Uterus (tissue), 4 donors: ENCODE results near the gene SART3. TPM values are rescaled to one million over a fixed set of nuclear protein-coding genes. Genes with fewer than 3 reads are reported as not detected.

Experiments
- DNase-seq, 2 donors: peaks; one replicate each; pipeline ENCODE4 v3.0.0-alpha.2; 2019 to 2020
- H3K27ac ChIP-seq, 2 donors: fragments of 200-600 bp; sonication (generic); 1 replicate in 1 of 2; 2 replicates in 1 of 2; pipeline ENCODE4 v1.5.1; 2016 to 2018
- H3K27me3 ChIP-seq, 2 donors: fragments of 200-600 bp; sonication (generic); one replicate each; pipeline ENCODE4 v1.5.1; 2018 to 2019; ENCODE audit warnings: control low read depth in 1 of 2
- H3K36me3 ChIP-seq, 2 donors: fragments of 200-600 bp; sonication (generic); one replicate each; pipeline ENCODE4 v1.5.1; 2019; ENCODE audit warnings: control low read depth in 1 of 2
- H3K4me1 ChIP-seq, 2 donors: fragments of 200-600 bp; sonication (generic); one replicate each; pipeline ENCODE4 v1.5.1; 2018 to 2019; ENCODE audit warnings: control low read depth in 1 of 2
- H3K4me3 ChIP-seq, 2 donors: fragments of 200-600 bp; sonication (generic); 1 replicate in 1 of 2; 2 replicates in 1 of 2; pipeline ENCODE4 v1.5.1; 2018 to 2019; ENCODE audit warnings: mild to moderate bottlenecking in 1 of 2
- H3K9me3 ChIP-seq, 2 donors: fragments of 200-600 bp; sonication (generic); one replicate each; pipeline ENCODE4 v1.5.1; 2019; ENCODE audit warnings: control low read depth in 1 of 2
- POLR2A ChIP-seq, 2 donors: fragments of 450-650 bp; IDR thresholded peaks; one replicate each; pipeline ENCODE4 v1.6.1; 2016; ENCODE audit warnings: antibody characterized with exemption in 2 of 2, mild to moderate bottlenecking in 1 of 2, moderate library complexity in 1 of 2
- intact Hi-C: fragments of 100-400 bp; cut with DNase I; formaldehyde crosslinking; loops from one replicate; pipeline ENCODE4 v1.15.1; 2023; ENCODE audit warnings: low total_unique reads
- total RNA-seq, 4 donors: library from RNA; depleted of rRNA in 3 of 4; stranded (reverse); fragments of >200 nt in 3 of 4; gene quantifications; one replicate each; pipeline versions ENCODE4 v1.1.0 to v1.2.4, GENCODE V29; 2014 to 2023
- TF ChIP-seq, protein P1 (sequence below), 4 experiments: fragments of 200-600 bp in 2 of 4; fragments of 450-650 bp in 2 of 4; sonication (generic) in 2 of 4; IDR thresholded peaks; one replicate each; pipeline ENCODE4 v1.5.1; 2016 to 2019; ENCODE audit warnings: antibody characterized with exemption in 4 of 4, mild to moderate bottlenecking in 2 of 4, moderate library complexity in 1 of 4
- donor health status: DM: yes; HTN: yes; CAD: no.

SART3 gene
- total RNA-seq, 4 donors from 2014 or later, result 16.2 to 86.1 (median 55.7) TPM

DNA sequence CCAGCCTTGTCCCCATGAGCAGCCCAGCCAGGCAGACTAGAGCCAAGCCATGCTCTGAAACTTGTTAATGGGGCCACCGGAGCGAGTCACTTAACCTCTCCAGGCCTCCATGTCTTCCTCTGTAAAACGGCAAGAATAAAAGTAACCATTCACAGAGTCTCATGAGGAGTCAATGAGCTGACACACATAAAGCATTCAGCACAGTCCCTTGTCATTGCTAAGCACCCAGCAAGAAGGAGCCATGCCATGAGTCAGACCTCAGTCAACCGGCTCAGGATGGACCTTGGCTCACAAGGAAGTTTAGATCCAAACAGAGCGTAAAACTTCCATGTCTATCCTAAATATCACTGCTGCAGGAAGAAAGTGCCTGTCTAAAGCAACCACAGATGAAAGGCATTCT lies 35.3 kb downstream of the SART3 start:
- Histone ChIP-seq H3K4me1 (no peaks in the 10 kb centered on the region), H3K36me3 (no peaks in the 10 kb centered on the region)

DNA sequence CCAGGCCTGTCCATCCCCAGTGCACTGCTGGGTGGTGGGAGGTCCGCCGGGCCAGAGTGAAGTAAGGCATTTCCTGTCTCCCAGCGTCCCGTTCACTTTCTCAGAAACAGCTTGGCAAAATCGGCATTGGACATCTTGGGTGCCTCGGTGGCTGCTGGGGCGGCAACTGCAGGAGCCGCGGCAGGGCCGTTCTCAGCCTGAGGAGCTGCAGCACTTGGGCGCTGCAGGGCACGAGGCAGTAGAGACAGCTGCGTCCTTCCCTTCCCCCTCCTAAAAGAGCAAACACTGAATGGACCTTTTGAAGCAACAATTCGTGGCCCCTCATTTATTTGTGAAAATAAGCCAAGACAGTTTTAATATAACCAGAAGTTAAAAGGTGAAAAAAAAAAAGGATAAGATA lies 37.6 kb downstream of the SART3 start:
- no peaks in the 10 kb centered on the region for H3K27me3 ChIP-seq
- intact Hi-C loops, result no loop called here
- H3K36me3 ChIP-seq, result no peaks in the 10 kb centered on the region
- H3K27ac ChIP-seq, result no peak overlapping the region
- no peak for TF ChIP-seq POLR2A (IDR thresholded peaks at IDR 0.05)
- TF ChIP-seq, protein P1, sequence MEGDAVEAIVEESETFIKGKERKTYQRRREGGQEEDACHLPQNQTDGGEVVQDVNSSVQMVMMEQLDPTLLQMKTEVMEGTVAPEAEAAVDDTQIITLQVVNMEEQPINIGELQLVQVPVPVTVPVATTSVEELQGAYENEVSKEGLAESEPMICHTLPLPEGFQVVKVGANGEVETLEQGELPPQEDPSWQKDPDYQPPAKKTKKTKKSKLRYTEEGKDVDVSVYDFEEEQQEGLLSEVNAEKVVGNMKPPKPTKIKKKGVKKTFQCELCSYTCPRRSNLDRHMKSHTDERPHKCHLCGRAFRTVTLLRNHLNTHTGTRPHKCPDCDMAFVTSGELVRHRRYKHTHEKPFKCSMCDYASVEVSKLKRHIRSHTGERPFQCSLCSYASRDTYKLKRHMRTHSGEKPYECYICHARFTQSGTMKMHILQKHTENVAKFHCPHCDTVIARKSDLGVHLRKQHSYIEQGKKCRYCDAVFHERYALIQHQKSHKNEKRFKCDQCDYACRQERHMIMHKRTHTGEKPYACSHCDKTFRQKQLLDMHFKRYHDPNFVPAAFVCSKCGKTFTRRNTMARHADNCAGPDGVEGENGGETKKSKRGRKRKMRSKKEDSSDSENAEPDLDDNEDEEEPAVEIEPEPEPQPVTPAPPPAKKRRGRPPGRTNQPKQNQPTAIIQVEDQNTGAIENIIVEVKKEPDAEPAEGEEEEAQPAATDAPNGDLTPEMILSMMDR (IDR thresholded peaks at IDR 0.05), result no peak
- no peaks in the 10 kb centered on the region for H3K4me1 ChIP-seq
- H3K9me3 ChIP-seq, result no peaks in the 10 kb centered on the region
- DNase-seq, result no peak
- no peak overlapping the region for H3K4me3 ChIP-seq

More for the DNA sequence above, 35.3 kb downstream of the SART3 start:
- intact Hi-C loops, result no loop called here
- Histone ChIP-seq H3K4me3 (no peak overlapping the region), H3K9me3 (no peaks in the 10 kb centered on the region), H3K27me3 (no peaks in the 10 kb centered on the region), H3K27ac (no peak overlapping the region)
- DNase-seq, result no peak
- TF ChIP-seq POLR2A (IDR thresholded peaks at IDR 0.05), result no peak
- TF ChIP-seq, protein P1 (IDR thresholded peaks at IDR 0.05), result no peak

DNA sequence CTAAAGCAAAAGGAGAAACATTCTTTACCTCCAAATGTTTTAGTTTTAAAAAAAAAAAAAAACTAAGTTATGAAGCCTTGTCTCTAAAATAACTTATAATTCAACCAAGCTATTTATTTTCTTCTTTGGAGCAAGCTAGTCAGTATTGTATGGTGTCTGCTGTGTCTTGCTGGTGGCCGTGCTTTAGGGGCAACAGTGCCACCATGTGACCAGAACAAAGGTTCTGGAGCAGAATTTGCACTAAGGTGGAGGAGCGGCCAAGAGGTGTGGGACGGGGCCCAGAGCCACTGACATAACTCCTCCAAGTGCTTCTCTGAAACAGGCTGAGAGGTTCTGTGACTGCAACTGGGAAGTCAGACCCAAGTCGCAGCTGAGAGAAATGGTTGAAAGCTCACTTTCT lies 41.4 kb downstream of the SART3 start:
- Histone ChIP-seq H3K4me1 (peaks cover 0 to 9% of the 10 kb centered on the region in 2 donors), H3K36me3 (no peaks in the 10 kb centered on the region), H3K27ac (no peak overlapping the region), H3K9me3 (no peaks in the 10 kb centered on the region), H3K27me3 (no peaks in the 10 kb centered on the region), H3K4me3 (no peak overlapping the region)
- TF ChIP-seq, protein P1 (IDR thresholded peaks at IDR 0.05), result no peak
- no peak for TF ChIP-seq POLR2A (IDR thresholded peaks at IDR 0.05)
- DNase-seq, result no peak
- intact Hi-C loops, result no loop called here

DNA sequence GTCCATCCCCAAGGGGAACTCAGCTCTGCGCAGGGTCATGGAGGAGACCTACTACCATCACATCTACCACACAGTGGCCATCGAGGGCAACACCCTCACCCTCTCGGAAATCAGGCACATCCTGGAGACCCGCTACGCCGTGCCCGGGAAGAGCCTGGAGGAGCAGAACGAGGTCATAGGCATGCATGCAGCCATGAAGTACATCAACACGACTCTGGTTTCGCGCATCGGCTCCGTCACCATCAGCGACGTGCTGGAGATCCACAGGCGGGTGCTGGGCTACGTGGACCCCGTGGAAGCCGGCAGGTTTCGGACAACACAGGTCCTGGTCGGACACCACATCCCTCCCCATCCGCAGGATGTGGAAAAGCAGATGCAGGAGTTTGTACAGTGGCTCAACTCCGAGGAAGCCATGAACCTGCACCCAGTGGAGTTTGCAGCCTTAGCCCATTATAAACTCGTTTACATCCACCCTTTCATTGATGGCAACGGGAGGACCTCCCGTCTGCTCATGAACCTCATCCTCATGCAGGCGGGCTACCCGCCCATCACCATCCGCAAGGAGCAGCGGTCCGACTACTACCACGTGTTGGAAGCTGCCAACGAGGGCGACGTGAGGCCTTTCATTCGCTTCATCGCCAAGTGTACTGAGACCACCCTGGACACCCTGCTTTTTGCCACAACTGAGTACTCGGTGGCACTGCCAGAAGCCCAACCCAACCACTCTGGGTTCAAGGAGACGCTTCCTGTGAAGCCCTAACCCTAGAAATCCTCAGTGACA lies 42.1 kb downstream of the SART3 start:
- Histone ChIP-seq H3K4me3 (no peak overlapping the region), H3K27me3 (no peaks in the 10 kb centered on the region)
- intact Hi-C loops, result no loop called here

More for the DNA sequence above, 42.1 kb downstream of the SART3 start:
- DNase-seq, result no peak
- Histone ChIP-seq H3K36me3 (no peaks in the 10 kb centered on the region), H3K9me3 (no peaks in the 10 kb centered on the region), H3K27ac (no peak overlapping the region), H3K4me1 (peaks cover 0 to 9% of the 10 kb centered on the region in 2 donors)
- TF ChIP-seq, protein P1 (IDR thresholded peaks at IDR 0.05), result no peak
- no peak for TF ChIP-seq POLR2A (IDR thresholded peaks at IDR 0.05)
